ENCODE results near the gene CTNNA3.
A peak's percentile ranks its signal among the peaks of the same experiment; 100 is the strongest.

Gene CTNNA3

GRCh38 chr10:67664942-67665341, 31.1 kb downstream of the CTNNA3 start:
- no peak for DNase-seq

GRCh38 chr10:67663449-67664087, 32.4 kb downstream of the CTNNA3 start:
- no peak for DNase-seq

GRCh38 chr10:67662415-67662814, 33.6 kb downstream of the CTNNA3 start:
- no peak for DNase-seq

GRCh38 chr10:67659497-67659896, 36.5 kb downstream of the CTNNA3 start:
- no peak for DNase-seq

GRCh38 chr10:67657775-67658174, 38.2 kb downstream of the CTNNA3 start:
- DNase-seq = no peak

- DNase-seq = no peak
Observed at GRCh38 chr10:67650558-67650957, 45.4 kb downstream of the CTNNA3 start.

GRCh38 chr10:67648613-67649229, 47.3 kb downstream of the CTNNA3 start:
- DNase-seq = no peak

- DNase-seq = no peak
Observed at GRCh38 chr10:67630904-67631303, 65.1 kb downstream of the CTNNA3 start.

GRCh38 chr10:67629461-67629971, 66.5 kb downstream of the CTNNA3 start:
- no peak for DNase-seq

GRCh38 chr10:67622984-67623383, 73.0 kb downstream of the CTNNA3 start:
- DNase-seq = no peak

- DNase-seq = no peak
Observed at GRCh38 chr10:67622511-67622910, 73.5 kb downstream of the CTNNA3 start.

- DNase-seq = no peak
Observed at GRCh38 chr10:67621834-67622233, 74.2 kb downstream of the CTNNA3 start.

- no peak for DNase-seq
Observed at GRCh38 chr10:67618116-67618515, 77.9 kb downstream of the CTNNA3 start.

GRCh38 chr10:67612577-67613537, 83.1 kb downstream of the CTNNA3 start:
- DNase-seq = peak; percentile 13

- DNase-seq = no peak
Observed at GRCh38 chr10:67612176-67612575, 83.8 kb downstream of the CTNNA3 start.

- no peak for DNase-seq
Observed at GRCh38 chr10:67609996-67610793, 85.8 kb downstream of the CTNNA3 start.

GRCh38 chr10:67608001-67608400, 88.0 kb downstream of the CTNNA3 start:
- DNase-seq = no peak

- DNase-seq = no peak
Observed at GRCh38 chr10:67607472-67607871, 88.5 kb downstream of the CTNNA3 start.

GRCh38 chr10:67606572-67606971, 89.4 kb downstream of the CTNNA3 start:
- no peak for DNase-seq

- DNase-seq = no peak
Observed at GRCh38 chr10:67603701-67604100, 92.3 kb downstream of the CTNNA3 start.

- DNase-seq = no peak
Observed at GRCh38 chr10:67603086-67603485, 92.9 kb downstream of the CTNNA3 start.

GRCh38 chr10:67602268-67602950, 93.6 kb downstream of the CTNNA3 start:
- no peak for DNase-seq

Measured in stimulated activated CD4-positive, alpha-beta T cell treated with anti-CD3 and anti-CD28 coated beads, Interleukin-4, amount 100 ng/mL, for 1 hour (primary cell).